Measurements from ENCODE around the gene HOXA7. TPM values are rescaled to one million over a fixed set of nuclear protein-coding genes. Genes with fewer than 3 reads are reported as not detected.

The HOXA7 gene
- total and polyA plus RNA-seq, 12 donors = 0.04 TPM; not detected in 11

DNA sequence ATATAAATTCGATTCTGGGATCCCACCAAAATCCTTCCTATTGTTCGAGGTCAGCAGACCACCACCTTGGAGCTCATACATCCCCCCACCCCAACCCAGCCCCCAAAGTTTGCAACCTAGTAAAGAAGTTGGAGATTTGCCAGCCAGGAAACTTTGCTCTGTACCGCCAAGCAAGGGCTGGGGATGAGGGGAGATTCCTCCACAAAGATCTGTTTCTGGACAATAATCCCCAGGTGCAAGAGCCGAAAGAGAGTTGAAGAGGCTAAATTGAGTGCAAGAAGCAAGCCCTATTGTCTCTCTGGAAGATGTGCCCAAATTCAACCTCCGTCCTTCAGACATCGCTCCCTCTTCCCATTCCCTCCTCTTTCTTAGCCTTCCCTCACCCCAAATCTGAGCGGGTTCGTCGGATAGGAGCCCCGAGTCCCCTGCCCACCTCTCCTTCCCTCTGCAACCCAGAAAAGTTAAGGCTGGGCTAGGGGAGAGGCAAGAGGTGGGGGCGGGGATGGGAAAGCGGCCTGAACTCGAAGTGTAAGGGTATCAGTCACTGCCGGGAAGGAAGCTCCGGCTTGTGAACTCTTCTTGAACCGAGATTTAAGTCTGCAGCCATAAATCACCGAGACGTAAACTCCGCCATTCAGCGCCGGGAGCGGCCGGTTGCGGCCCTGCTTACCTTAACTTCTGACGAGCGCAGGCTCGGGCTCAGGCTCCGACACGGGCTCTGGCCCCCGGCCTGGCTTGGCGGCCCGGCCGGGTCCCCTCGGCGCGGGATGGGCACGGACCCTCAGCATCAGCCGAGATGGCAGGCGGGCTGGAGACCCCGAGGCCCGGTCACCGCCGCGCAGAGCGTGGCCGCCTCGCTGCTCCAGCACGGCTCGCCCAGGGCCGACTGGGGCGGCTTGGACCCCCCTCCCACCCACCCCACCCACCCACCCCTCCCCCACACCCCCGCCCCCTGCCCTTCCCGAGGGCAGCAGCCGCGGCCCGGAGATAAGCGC, 43.2 kb downstream of the HOXA7 start:
- Histone ChIP-seq H3K27ac (peak overlapping the region in 6 of 10 donors; percentile 1 to 77 (median 52)), H3K9me3 (no peaks in the 10 kb centered on the region), H3K4me1 (peaks cover 0 to 28% (median 6%) of the 10 kb centered on the region in 9 donors), H3K36me3 (no peaks in the 10 kb centered on the region), H3K4me3 (peak overlapping the region in 7 of 10 donors; percentile 7 to 49 (median 28)), H3K27me3 (peaks cover 21 to 99% (median 98%) of the 10 kb centered on the region in 7 donors)
- WGBS, 2 donors = 8 to 9% methylated on average over 52 to 54 of the region's 57 CpGs
- intact Hi-C loops (cut with DNase I) = no loop called here
- DNase-seq (no peak), ATAC-seq (peak in 2 of 8 donors; percentile 7 to 23)
- TF ChIP-seq, protein P1, sequence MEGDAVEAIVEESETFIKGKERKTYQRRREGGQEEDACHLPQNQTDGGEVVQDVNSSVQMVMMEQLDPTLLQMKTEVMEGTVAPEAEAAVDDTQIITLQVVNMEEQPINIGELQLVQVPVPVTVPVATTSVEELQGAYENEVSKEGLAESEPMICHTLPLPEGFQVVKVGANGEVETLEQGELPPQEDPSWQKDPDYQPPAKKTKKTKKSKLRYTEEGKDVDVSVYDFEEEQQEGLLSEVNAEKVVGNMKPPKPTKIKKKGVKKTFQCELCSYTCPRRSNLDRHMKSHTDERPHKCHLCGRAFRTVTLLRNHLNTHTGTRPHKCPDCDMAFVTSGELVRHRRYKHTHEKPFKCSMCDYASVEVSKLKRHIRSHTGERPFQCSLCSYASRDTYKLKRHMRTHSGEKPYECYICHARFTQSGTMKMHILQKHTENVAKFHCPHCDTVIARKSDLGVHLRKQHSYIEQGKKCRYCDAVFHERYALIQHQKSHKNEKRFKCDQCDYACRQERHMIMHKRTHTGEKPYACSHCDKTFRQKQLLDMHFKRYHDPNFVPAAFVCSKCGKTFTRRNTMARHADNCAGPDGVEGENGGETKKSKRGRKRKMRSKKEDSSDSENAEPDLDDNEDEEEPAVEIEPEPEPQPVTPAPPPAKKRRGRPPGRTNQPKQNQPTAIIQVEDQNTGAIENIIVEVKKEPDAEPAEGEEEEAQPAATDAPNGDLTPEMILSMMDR (IDR thresholded peaks at IDR 0.05) = no peak

DNA sequence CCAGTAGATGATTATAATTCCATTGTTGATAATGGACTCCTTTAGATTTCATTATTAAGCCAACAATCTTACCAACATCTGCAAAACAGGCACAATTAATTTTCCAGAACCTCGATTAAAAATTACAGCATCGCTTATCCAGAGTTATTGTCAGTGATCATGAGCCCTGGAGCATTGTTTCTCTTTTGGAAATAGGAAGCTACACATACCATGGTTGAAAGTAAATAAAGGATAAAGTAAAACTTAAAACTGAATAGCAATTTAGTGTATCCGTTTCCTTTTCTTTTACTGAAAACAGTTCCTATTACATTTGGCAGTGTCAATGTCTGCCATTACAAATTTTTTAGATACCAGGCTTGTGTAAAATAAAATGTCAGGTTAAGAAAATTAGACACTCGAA, 44.1 kb downstream of the HOXA7 start:
- H3K4me1 ChIP-seq = peaks cover 0 to 30% (median 6%) of the 10 kb centered on the region in 9 donors
- peak overlapping the region in 2 of 10 donors; percentile 7 to 42 for H3K4me3 ChIP-seq
- 22 to 24% methylated on average over 4 of the region's 4 CpGs for WGBS, 2 donors
- TF ChIP-seq, protein P1 (IDR thresholded peaks at IDR 0.05) = no peak
- peak overlapping the region in 2 of 10 donors; percentile 75 to 77 for H3K27ac ChIP-seq
- peaks cover 22 to 99% (median 98%) of the 10 kb centered on the region in 7 donors for H3K27me3 ChIP-seq
- no peak for ATAC-seq
- no peak for DNase-seq
- no peaks in the 10 kb centered on the region for H3K9me3 ChIP-seq
- intact Hi-C loops (cut with DNase I) = no loop called here
- no peaks in the 10 kb centered on the region for H3K36me3 ChIP-seq

DNA sequence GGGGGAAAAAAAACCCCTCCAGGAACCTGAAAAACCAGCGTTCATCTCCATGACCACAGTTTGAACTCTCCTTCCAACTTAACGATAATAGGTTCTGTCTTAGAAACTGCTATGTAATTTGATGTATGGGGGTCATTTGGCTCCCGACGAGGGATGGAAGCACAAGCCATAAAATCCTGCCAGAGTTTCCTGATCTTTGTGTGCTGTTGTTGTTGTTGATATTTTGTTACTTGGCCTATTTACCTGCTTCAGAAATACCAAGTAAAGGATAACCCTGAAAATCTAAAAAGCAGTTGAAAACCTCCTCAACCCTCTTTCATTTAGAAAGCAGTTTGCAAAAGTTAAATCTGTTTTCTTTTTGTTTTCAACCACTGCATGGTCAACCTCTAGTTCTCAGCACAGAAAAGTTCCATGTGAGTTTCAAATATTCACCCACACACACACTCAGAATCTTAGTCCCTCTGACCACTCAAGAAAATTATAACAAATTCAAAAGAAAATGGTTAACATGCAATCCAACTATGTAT, 44.7 kb downstream of the HOXA7 start:
- H3K36me3 ChIP-seq = no peaks in the 10 kb centered on the region
- TF ChIP-seq, protein P1 (IDR thresholded peaks at IDR 0.05) = no peak
- intact Hi-C loops (cut with DNase I) = no loop called here
- peak overlapping the region in 3 of 10 donors; percentile 18 to 75 (median 53) for H3K27ac ChIP-seq
- H3K4me3 ChIP-seq = no peak overlapping the region
- no peak for ATAC-seq
- no peak for DNase-seq
- WGBS, 2 donors = 10 to 14% methylated on average over 4 of the region's 4 CpGs
- no peaks in the 10 kb centered on the region for H3K9me3 ChIP-seq
- peaks cover 0 to 33% (median 6%) of the 10 kb centered on the region in 9 donors for H3K4me1 ChIP-seq
- H3K27me3 ChIP-seq = peaks cover 22 to 99% (median 98%) of the 10 kb centered on the region in 7 donors

DNA sequence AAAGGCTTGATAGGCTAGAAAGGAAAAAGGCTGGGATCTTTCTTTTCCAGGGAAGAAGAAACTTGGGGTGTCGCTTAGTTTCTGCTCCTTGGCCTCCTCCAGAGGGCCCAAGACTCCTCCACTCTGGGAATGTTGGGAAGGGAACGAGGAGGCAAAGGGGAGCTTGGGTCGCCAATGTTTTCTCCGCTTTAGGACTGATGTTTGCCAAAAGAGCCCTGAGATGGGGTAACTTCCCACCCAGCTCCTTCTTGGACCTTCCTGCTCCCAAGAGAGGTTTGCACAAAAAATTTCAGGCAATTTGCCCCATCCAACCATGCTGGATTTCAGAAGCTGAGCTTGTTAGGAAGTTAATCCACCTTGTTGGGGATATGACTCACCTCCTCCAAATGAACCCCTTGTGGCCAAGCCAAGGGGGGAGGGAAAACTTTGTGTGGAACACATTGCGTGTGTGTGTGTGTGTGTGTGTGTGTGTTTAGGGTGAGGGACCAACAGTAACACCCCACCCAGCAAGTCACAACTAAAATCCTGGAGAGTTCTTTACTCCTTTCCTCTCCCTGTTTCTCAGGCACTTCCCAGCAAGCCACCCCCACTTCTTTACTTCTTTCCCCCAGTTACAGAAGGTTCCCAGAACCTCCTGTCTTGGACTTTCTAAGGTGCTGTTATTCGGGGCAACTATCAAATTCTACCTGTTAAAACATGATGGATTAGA, 45.3 kb downstream of the HOXA7 start:
- no peak overlapping the region for H3K4me3 ChIP-seq
- peaks cover 0 to 40% (median 9%) of the 10 kb centered on the region in 9 donors for H3K4me1 ChIP-seq
- 11 to 24% methylated on average over 6 of the region's 6 CpGs for WGBS, 2 donors
- DNase-seq = no peak
- intact Hi-C loops (cut with DNase I) = no loop called here
- TF ChIP-seq, protein P1 (IDR thresholded peaks at IDR 0.05) = no peak
- no peaks in the 10 kb centered on the region for H3K9me3 ChIP-seq
- H3K36me3 ChIP-seq = no peaks in the 10 kb centered on the region
- no peak for ATAC-seq
- peaks cover 22 to 99% (median 98%) of the 10 kb centered on the region in 7 donors for H3K27me3 ChIP-seq
- peak overlapping the region in 3 of 10 donors; percentile 18 to 53 (median 44) for H3K27ac ChIP-seq

Data from heart right ventricle (tissue), 16 donors.